ELR (cell line): ENCODE data around the gene KANSL1L.
A peak's percentile ranks its signal among the peaks of the same experiment; 100 is the strongest.
"Not testable (repeated sequence)": the region's sequence is repeated elsewhere in the genome, so short reads cannot be mapped to it uniquely, and the experiment has no call there.

Experiments used
- DNase-seq: peaks from one replicate; pipeline ENCODE4 v3.0.0-alpha.2; 2015; ENCODE audit warnings: low read depth

KANSL1L gene

GRCh38 chr2:210171309-210172218, at the start of gene KANSL1L:
Gene KANSL1L, minus strand, starts transcription at chr2:210171409. Its CDS starts 16,827 bp downstream, at chr2:210154582.
- peak; percentile 97 for DNase-seq

GRCh38 chr2:210215120-210215519, 43.9 kb upstream of the KANSL1L start:
- DNase-seq = no peak

GRCh38 chr2:210210185-210210584, 39.0 kb upstream of the KANSL1L start:
- no peak for DNase-seq

- no peak for DNase-seq
Observed at GRCh38 chr2:210207929-210208328, 36.7 kb upstream of the KANSL1L start.

GRCh38 chr2:210203558-210203957, 32.3 kb upstream of the KANSL1L start:
- DNase-seq = no peak

- no peak for DNase-seq
Observed at GRCh38 chr2:210203147-210203546, 31.9 kb upstream of the KANSL1L start.

- DNase-seq = no peak
Observed at GRCh38 chr2:210199854-210200253, 28.6 kb upstream of the KANSL1L start.

- DNase-seq = peak; percentile 53
Observed at GRCh38 chr2:210199186-210199765, 28.1 kb upstream of the KANSL1L start.

- DNase-seq = peak; percentile 51
Observed at GRCh38 chr2:210198326-210198725, 27.1 kb upstream of the KANSL1L start.

GRCh38 chr2:210197720-210198119, 26.5 kb upstream of the KANSL1L start:
- DNase-seq = no peak

- DNase-seq = peak; percentile 66
Observed at GRCh38 chr2:210195101-210195852, 24.1 kb upstream of the KANSL1L start.

GRCh38 chr2:210190345-210190744, 19.1 kb upstream of the KANSL1L start:
- no peak for DNase-seq

- DNase-seq = no peak
Observed at GRCh38 chr2:210189452-210190138, 18.4 kb upstream of the KANSL1L start.

GRCh38 chr2:210188755-210189154, 17.5 kb upstream of the KANSL1L start:
- no peak for DNase-seq

GRCh38 chr2:210188190-210188589, 17.0 kb upstream of the KANSL1L start:
- no peak for DNase-seq

- DNase-seq = not testable (repeated sequence)
Observed at GRCh38 chr2:210183936-210184335, 12.7 kb upstream of the KANSL1L start.

- DNase-seq = not testable (repeated sequence)
Observed at GRCh38 chr2:210181606-210182088, 10.4 kb upstream of the KANSL1L start.

- DNase-seq = not testable (repeated sequence)
Observed at GRCh38 chr2:210181033-210181605, 9.9 kb upstream of the KANSL1L start.

- DNase-seq = no peak
Observed at GRCh38 chr2:210180477-210180876, 9.3 kb upstream of the KANSL1L start.

- DNase-seq = no peak
Observed at GRCh38 chr2:210179351-210179990, 8.3 kb upstream of the KANSL1L start.

GRCh38 chr2:210177769-210178168, 6.6 kb upstream of the KANSL1L start:
- no peak for DNase-seq
